CD14-positive monocyte (primary cell): ENCODE data around the gene AQP12A. TPM values are rescaled to one million over a fixed set of nuclear protein-coding genes. Genes with fewer than 3 reads are reported as not detected.
A peak's percentile ranks its signal among the peaks of the same experiment; 100 is the strongest.
"Not testable (repeated sequence)": the region's sequence is repeated elsewhere in the genome, so short reads cannot be mapped to it uniquely, and the experiment has no call there.

ENCODE experiments used
- DNase-seq, 3 donors: peaks; one replicate each; pipeline ENCODE4 v3.0.0-alpha.2; 2011 to 2022
- H2AFZ ChIP-seq: 2 replicates; pipeline ENCODE4 v1.6.0; 2012; ENCODE audit warnings: mild to moderate bottlenecking, low read depth, low read length, inconsistent platforms; ENCODE audit not compliant: insufficient read depth, poor library complexity, severe bottlenecking
- H3K27ac ChIP-seq, 2 donors: 1 replicate in 1 of 2; 2 replicates in 1 of 2; pipeline ENCODE4 v1.5.1; 2012 to 2013; ENCODE audit warnings: low read length in 2 of 2, control low read depth in 1 of 2, inconsistent platforms in 1 of 2, low read depth in 1 of 2, mild to moderate bottlenecking in 1 of 2
- H3K27me3 ChIP-seq, 2 donors: one replicate each; pipeline versions ENCODE4 v1.6.0 to v1.6.1; 2011 to 2013; ENCODE audit warnings: low read length in 2 of 2; ENCODE audit not compliant: control insufficient read depth in 2 of 2, insufficient read depth in 2 of 2
- H3K36me3 ChIP-seq, 2 donors: replicated peaks in 1 of 2; 1 replicate in 1 of 2; 2 replicates in 1 of 2; pipeline versions ENCODE4 v1.5.1 to v1.6.1; 2012 to 2013; ENCODE audit warnings: low read length in 2 of 2, control low read depth in 1 of 2, inconsistent platforms in 1 of 2, mild to moderate bottlenecking in 1 of 2; ENCODE audit not compliant: insufficient read depth in 2 of 2, control insufficient read depth in 1 of 2
- H3K4me1 ChIP-seq, 2 donors: 1 replicate in 1 of 2; 2 replicates in 1 of 2; pipeline versions ENCODE4 v1.5.1 to v1.6.1; 2012 to 2013; ENCODE audit warnings: low read length in 2 of 2, control low read depth in 1 of 2, inconsistent platforms in 1 of 2, mild to moderate bottlenecking in 1 of 2, moderate library complexity in 1 of 2; ENCODE audit not compliant: insufficient read depth in 2 of 2, control insufficient read depth in 1 of 2
- H3K4me2 ChIP-seq: replicated peaks from 2 replicates; pipeline ENCODE3; 2012; ENCODE audit warnings: low read length, moderate library complexity, mild to moderate bottlenecking; ENCODE audit not compliant: poor library complexity, severe bottlenecking; ENCODE audit errors: extremely low read depth
- H3K4me3 ChIP-seq, 3 experiments: fragments of 200-600 bp in 1 of 3; sonication (generic) in 1 of 3; replicated peaks in 1 of 3; 1 replicate in 2 of 3; 2 replicates in 1 of 3; pipeline ENCODE4 v1.5.1; 2011 to 2013; ENCODE audit warnings: low read length in 3 of 3, mild to moderate bottlenecking in 3 of 3, control low read depth in 2 of 3, low read depth in 2 of 3, inconsistent platforms in 1 of 3, moderate library complexity in 1 of 3
- H3K79me2 ChIP-seq: 2 replicates; pipeline ENCODE4 v1.6.0; 2012; ENCODE audit warnings: mild to moderate bottlenecking, control low read depth, inconsistent platforms, low read length, moderate library complexity; ENCODE audit not compliant: insufficient read depth
- H3K9ac ChIP-seq: 2 replicates; pipeline ENCODE4 v1.6.0; 2017; ENCODE audit warnings: low read length, mild to moderate bottlenecking; ENCODE audit not compliant: insufficient read depth, poor library complexity, severe bottlenecking
- H3K9me3 ChIP-seq, 2 donors: replicated peaks in 1 of 2; 1 replicate in 1 of 2; 2 replicates in 1 of 2; pipeline versions ENCODE4 v1.5.1 to v1.6.1; 2012 to 2013; ENCODE audit warnings: low read length in 2 of 2, control low read depth in 1 of 2; ENCODE audit not compliant: control insufficient read depth in 1 of 2, insufficient read depth in 1 of 2
- H4K20me1 ChIP-seq: 2 replicates; pipeline ENCODE4 v1.6.0; 2012; ENCODE audit warnings: mild to moderate bottlenecking, low read length, control low read depth, moderate library complexity; ENCODE audit not compliant: insufficient read depth
- H3K27ac Mint-ChIP-seq, 7 donors: one replicate each; pipeline ENCODE4 v1.8.0; 2020; ENCODE audit warnings: mild to moderate bottlenecking in 7 of 7, mixed read lengths in 7 of 7, moderate library complexity in 6 of 7, inconsistent platforms in 2 of 7
- H3K27me3 Mint-ChIP-seq, 3 donors: one replicate each; pipeline ENCODE4 v1.8.0; 2021 to 2022; ENCODE audit warnings: low read depth in 3 of 3, mild to moderate bottlenecking in 3 of 3, mixed read lengths in 3 of 3, moderate library complexity in 3 of 3, inconsistent platforms in 1 of 3
- H3K36me3 Mint-ChIP-seq, 2 donors: one replicate each; pipeline ENCODE4 v1.8.0; 2020; ENCODE audit warnings: mixed read lengths in 2 of 2, inconsistent platforms in 1 of 2, mild to moderate bottlenecking in 1 of 2
- H3K4me1 Mint-ChIP-seq: one replicate; pipeline ENCODE4 v1.8.0; 2020; ENCODE audit warnings: mild to moderate bottlenecking, mixed read lengths
- H3K4me3 Mint-ChIP-seq, 2 donors: one replicate each; pipeline ENCODE4 v1.8.0; 2020; ENCODE audit warnings: mild to moderate bottlenecking in 2 of 2, mixed read lengths in 2 of 2, moderate library complexity in 1 of 2
- H3K9me3 Mint-ChIP-seq, 7 donors: one replicate each; pipeline ENCODE4 v1.8.0; 2020 to 2022; ENCODE audit warnings: mixed read lengths in 7 of 7, mild to moderate bottlenecking in 6 of 7, moderate library complexity in 6 of 7, inconsistent platforms in 2 of 7
- CTCF ChIP-seq: fragments of 200-600 bp; IDR thresholded peaks from one replicate; pipeline ENCODE4 v1.8.0; 2022; ENCODE audit warnings: antibody characterized with exemption, mild to moderate bottlenecking
- WGBS: methylation state at CpG from one replicate; pipeline ENCODE4 v1.1.5; 2013; ENCODE audit warnings: missing lambda C conversion rate; ENCODE audit not compliant: insufficient coverage; 5-methylcytosine and 5-hydroxymethylcytosine counted together
- intact Hi-C, 2 donors: fragments of 100-400 bp; cut with micrococcal nuclease; formaldehyde crosslinking; loops; one replicate each; pipeline versions ENCODE4 v1.15.0 to v1.15.1; 2023
- polyA plus RNA-seq, 3 donors: library from polyadenylated mRNA; depleted of rRNA in 1 of 3; unstranded in 2 of 3; stranded (reverse) in 1 of 3; fragments of 300-500 nt in 2 of 3; fragments of >200 nt in 1 of 3; fragmentation: Illumina TruSeq in 2 of 3; gene quantifications; 1 replicate in 2 of 3; 2 replicates in 1 of 3; pipeline ENCODE4 v1.2.3, GENCODE V29; 2012 to 2021

Gene AQP12A
- polyA plus RNA-seq, 3 donors, result not detected

GRCh38 chr2:240672701-240673190 lies 18.9 kb upstream of the AQP12A start:
- H3K27ac ChIP-seq, result no peak overlapping the region
- peaks cover 15 to 29% of the 10 kb centered on the region in 2 donors for H3K27me3 ChIP-seq
- no peaks in the 10 kb centered on the region for H3K4me1 ChIP-seq
- H3K27ac Mint-ChIP-seq, result no peak overlapping the region
- TF ChIP-seq CTCF, result no peak
- intact Hi-C loops, result no loop called here
- no peaks in the 10 kb centered on the region for H3K36me3 Mint-ChIP-seq
- H3K79me2 ChIP-seq, result no peaks in the 10 kb centered on the region
- no peak overlapping the region for H3K4me3 ChIP-seq
- no peak overlapping the region for H3K4me2 ChIP-seq
- peaks cover 0 to 2% (median 0%) of the 10 kb centered on the region in 7 donors for H3K9me3 Mint-ChIP-seq
- peaks cover 40 to 55% (median 48%) of the 10 kb centered on the region in 3 donors for H3K27me3 Mint-ChIP-seq
- no peaks in the 10 kb centered on the region for H3K9me3 ChIP-seq
- no peak overlapping the region for H3K9ac ChIP-seq
- DNase-seq, result no peak
- H3K4me3 Mint-ChIP-seq, result peak overlapping the region in 1 of 2 donors; percentile 65
- 9% methylated on average over 55 of the region's 55 CpGs for WGBS
- H3K4me1 Mint-ChIP-seq, result no peaks in the 10 kb centered on the region
- no peak overlapping the region for H2AFZ ChIP-seq
- no peaks in the 10 kb centered on the region for H3K36me3 ChIP-seq
- no peaks in the 10 kb centered on the region for H4K20me1 ChIP-seq

DNA sequence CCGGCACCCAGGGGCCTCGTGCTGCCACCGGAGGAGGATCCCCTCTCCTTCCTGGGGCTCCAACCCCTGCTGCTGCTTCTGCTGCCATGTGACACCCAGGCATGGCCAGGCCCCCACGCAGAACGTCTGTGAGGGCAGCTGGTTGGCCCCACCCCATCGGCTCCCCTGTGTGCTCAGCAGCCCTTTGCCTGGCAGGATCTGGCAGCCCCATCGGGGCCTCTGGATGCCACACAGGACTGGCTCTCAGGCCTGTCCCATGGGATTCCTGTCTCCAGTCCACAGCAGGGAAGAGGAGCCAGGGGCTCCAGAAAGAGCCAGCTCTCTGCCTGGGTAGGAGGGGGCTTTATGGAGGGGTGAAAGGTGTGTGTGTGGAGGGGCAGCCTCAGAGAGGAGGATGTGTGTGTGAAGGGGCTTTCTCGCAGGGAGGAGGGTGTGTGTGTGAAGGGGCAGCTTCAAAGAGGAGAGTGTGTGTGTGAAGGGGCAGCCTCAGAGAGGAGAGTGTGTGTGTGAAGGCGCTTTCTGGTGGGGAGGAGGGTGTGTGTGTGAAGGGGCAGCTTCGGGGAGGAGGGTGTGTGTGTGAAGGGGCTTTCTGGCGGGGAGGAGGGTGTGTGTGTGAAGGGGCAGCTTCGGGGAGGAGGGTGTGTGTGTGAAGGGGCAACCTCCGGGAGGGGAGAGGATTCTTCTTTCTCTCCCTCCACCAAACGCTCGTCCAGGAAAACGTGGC lies 17.0 kb upstream of the AQP12A start:
- H3K36me3 Mint-ChIP-seq, H3K27ac ChIP-seq, H3K9me3 ChIP-seq, H3K36me3 ChIP-seq, DNase-seq, H3K4me3 ChIP-seq, H3K4me3 Mint-ChIP-seq, H3K4me2 ChIP-seq, H2AFZ ChIP-seq, H3K9me3 Mint-ChIP-seq, H3K79me2 ChIP-seq, H3K27ac Mint-ChIP-seq, H3K9ac ChIP-seq, H4K20me1 ChIP-seq, intact Hi-C loops, H3K4me1 Mint-ChIP-seq, H3K4me1 ChIP-seq: not testable (repeated sequence)
- 53% methylated on average over 8 of the region's 16 CpGs for WGBS
- H3K27me3 Mint-ChIP-seq, result peaks cover 36 to 44% (median 39%) of the 10 kb centered on the region in 3 donors
- peaks cover 11 to 22% of the 10 kb centered on the region in 2 donors for H3K27me3 ChIP-seq

DNA sequence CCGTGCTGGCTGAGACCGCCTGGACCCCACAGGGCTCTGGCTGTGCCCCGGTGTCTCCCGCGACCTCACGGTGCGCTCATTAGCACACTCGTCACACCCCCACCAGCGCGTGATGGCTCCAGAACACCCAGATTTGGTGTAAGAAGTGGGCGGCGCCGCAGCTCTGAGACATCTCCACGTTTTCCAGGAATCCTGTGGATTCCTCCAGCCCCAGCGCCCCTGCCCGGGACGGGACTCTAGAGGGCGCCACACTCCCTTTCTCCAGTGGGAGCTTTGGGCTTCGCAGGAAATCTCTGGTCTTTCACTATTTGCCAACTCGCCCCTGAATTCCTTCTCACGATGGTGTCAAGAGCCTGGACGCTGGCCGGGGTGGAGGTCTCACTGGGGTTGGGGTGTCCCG lies 16.3 kb upstream of the AQP12A start:
- H3K27ac Mint-ChIP-seq, H3K4me3 Mint-ChIP-seq, H3K27ac ChIP-seq, H3K79me2 ChIP-seq, H3K4me3 ChIP-seq, H3K4me1 ChIP-seq, H3K9me3 ChIP-seq, intact Hi-C loops, H2AFZ ChIP-seq, H3K36me3 Mint-ChIP-seq, H3K36me3 ChIP-seq, DNase-seq, H3K4me2 ChIP-seq, H4K20me1 ChIP-seq, H3K9me3 Mint-ChIP-seq, H3K4me1 Mint-ChIP-seq, H3K9ac ChIP-seq: not testable (repeated sequence)
- H3K27me3 ChIP-seq, result peaks cover 11 to 22% of the 10 kb centered on the region in 2 donors
- WGBS, result no CpG with 5 or more reads among the region's 24 CpGs
- peaks cover 32 to 38% (median 35%) of the 10 kb centered on the region in 3 donors for H3K27me3 Mint-ChIP-seq

GRCh38 chr2:240678043-240678442 lies 13.6 kb upstream of the AQP12A start:
- H3K79me2 ChIP-seq, H3K36me3 ChIP-seq, H3K9me3 ChIP-seq, H3K4me3 ChIP-seq, H3K27me3 ChIP-seq, H3K9ac ChIP-seq, H3K4me1 Mint-ChIP-seq, DNase-seq, H3K4me1 ChIP-seq, H3K36me3 Mint-ChIP-seq, H3K4me2 ChIP-seq, H3K9me3 Mint-ChIP-seq, H3K27ac ChIP-seq, H3K4me3 Mint-ChIP-seq, H2AFZ ChIP-seq, H3K27ac Mint-ChIP-seq, H4K20me1 ChIP-seq, intact Hi-C loops: not testable (repeated sequence)
- H3K27me3 Mint-ChIP-seq, result peaks cover 12 to 16% (median 15%) of the 10 kb centered on the region in 3 donors
- WGBS, result no CpG with 5 or more reads among the region's 14 CpGs
